Erythroblast (primary cell): ENCODE data around the gene PIGA.
A peak's percentile ranks its signal among the peaks of the same experiment; 100 is the strongest.

Experiments used
- GATA1 ChIP-seq: IDR thresholded peaks from 2 replicates; pipeline ENCODE4 v1.6.1; 2011; ENCODE audit warnings: low read depth, mild to moderate bottlenecking, control low read depth, low read length, moderate library complexity
- POLR2A ChIP-seq: IDR thresholded peaks from 2 replicates; pipeline ENCODE4 v1.6.1; 2011; ENCODE audit warnings: mild to moderate bottlenecking, low read length

GRCh38 chrX:15335135-15336022 is at the start of gene PIGA:
- peak; percentile 91 for TF ChIP-seq POLR2A
- no peak for TF ChIP-seq GATA1
